ENCODE measurements around the gene ATP6V1C2.

Gene ATP6V1C2

DNA sequence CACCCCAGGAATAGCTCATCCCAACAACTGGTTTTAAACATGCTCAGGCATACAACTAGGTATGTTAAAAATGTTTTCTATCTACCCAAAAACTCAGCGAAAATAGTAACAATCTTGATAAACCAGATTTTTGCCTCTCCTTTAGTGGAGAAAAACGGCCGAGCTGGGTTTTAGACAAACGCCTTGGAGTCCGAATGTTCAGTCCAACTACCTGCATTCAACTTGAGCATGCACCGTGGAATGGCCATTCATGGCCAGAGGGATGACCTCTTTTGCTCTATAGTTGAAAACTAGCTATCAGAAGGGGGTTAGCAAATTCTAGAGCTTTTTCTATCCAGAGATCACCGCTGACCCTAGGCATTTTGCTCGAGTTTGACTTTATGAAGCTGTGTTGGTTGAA lies 60.3 kb downstream of the ATP6V1C2 start (continued):
- TF ChIP-seq, protein P1, sequence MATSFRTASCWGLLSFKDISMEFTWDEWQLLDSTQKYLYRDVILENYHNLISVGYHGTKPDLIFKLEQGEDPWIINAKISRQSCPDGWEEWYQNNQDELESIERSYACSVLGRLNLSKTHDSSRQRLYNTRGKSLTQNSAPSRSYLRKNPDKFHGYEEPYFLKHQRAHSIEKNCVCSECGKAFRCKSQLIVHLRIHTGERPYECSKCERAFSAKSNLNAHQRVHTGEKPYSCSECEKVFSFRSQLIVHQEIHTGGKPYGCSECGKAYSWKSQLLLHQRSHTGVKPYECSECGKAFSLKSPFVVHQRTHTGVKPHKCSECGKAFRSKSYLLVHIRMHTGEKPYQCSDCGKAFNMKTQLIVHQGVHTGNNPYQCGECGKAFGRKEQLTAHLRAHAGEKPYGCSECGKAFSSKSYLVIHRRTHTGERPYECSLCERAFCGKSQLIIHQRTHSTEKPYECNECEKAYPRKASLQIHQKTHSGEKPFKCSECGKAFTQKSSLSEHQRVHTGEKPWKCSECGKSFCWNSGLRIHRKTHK (tag by site-specific recombination; IDR thresholded peaks at IDR 0.05), result no peak
- TF ChIP-seq ZNF600 (tag by site-specific recombination; IDR thresholded peaks at IDR 0.05) (no peak), ZNF146 (tag by site-specific recombination; IDR thresholded peaks at IDR 0.05) (no peak), ZNF548 (tag by site-specific recombination; IDR thresholded peaks at IDR 0.05) (no peak), GFI1B (tag by site-specific recombination; IDR thresholded peaks at IDR 0.05) (no peak)
- TF ChIP-seq, protein P2, sequence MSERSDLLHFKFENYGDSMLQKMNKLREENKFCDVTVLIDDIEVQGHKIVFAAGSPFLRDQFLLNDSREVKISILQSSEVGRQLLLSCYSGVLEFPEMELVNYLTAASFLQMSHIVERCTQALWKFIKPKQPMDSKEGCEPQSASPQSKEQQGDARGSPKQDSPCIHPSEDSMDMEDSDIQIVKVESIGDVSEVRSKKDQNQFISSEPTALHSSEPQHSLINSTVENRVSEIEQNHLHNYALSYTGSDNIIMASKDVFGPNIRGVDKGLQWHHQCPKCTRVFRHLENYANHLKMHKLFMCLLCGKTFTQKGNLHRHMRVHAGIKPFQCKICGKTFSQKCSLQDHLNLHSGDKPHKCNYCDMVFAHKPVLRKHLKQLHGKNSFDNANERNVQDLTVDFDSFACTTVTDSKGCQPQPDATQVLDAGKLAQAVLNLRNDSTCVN (tag by site-specific recombination; optimal IDR thresholded peaks at IDR 0.05), result no peak
- TF ChIP-seq, protein P3, sequence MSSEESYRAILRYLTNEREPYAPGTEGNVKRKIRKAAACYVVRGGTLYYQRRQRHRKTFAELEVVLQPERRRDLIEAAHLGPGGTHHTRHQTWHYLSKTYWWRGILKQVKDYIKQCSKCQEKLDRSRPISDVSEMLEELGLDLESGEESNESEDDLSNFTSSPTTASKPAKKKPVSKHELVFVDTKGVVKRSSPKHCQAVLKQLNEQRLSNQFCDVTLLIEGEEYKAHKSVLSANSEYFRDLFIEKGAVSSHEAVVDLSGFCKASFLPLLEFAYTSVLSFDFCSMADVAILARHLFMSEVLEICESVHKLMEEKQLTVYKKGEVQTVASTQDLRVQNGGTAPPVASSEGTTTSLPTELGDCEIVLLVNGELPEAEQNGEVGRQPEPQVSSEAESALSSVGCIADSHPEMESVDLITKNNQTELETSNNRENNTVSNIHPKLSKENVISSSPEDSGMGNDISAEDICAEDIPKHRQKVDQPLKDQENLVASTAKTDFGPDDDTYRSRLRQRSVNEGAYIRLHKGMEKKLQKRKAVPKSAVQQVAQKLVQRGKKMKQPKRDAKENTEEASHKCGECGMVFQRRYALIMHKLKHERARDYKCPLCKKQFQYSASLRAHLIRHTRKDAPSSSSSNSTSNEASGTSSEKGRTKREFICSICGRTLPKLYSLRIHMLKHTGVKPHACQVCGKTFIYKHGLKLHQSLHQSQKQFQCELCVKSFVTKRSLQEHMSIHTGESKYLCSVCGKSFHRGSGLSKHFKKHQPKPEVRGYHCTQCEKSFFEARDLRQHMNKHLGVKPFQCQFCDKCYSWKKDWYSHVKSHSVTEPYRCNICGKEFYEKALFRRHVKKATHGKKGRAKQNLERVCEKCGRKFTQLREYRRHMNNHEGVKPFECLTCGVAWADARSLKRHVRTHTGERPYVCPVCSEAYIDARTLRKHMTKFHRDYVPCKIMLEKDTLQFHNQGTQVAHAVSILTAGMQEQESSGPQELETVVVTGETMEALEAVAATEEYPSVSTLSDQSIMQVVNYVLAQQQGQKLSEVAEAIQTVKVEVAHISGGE (tag by site-specific recombination; conservative IDR thresholded peaks at IDR 0.05; ENCODE audit: low read depth), result no peak

DNA sequence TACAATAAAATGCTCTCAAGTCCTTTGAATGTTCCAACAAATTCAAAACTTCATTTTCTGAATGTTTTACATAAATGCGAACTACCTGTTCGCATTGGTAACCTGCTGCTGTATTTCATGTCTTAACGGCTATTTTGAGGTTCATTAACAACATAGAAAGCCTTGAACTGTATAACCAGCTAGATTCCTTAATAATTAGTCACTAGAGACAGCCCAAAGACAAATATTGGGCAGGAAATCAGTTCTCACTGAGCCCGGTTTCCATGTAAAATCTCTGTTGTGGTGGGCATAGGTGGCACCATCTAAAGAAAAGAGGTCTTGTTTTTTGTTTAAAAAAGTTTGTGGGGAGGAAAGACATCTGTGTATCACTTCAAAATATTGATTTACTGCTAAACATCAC lies 62.0 kb downstream of the ATP6V1C2 start:
- Histone ChIP-seq H3K9me3 (ENCODE audit: control insufficient read depth, insufficient read depth, low read depth, low read length) (no peaks in the 10 kb centered on the region), H3K4me3 (ENCODE audit: low read depth, low read length) (no peak overlapping the region), H3K27ac (ENCODE audit: extremely low read depth, low read depth, low read length) (no peak overlapping the region), H3K4me1 (ENCODE audit: control insufficient read depth, insufficient read depth, low read length) (no peaks in the 10 kb centered on the region), H3K36me3 (ENCODE audit: control insufficient read depth in 2 of 2, insufficient read depth in 1 of 2, low read length in 2 of 2) (peaks cover 44 to 89% of the 10 kb centered on the region in 2 experiments)
- ChIA-PET POLR2A (no interaction called here), CTCF (interaction anchor here (0.6 kb wide), 1 partner anchor 9 kb away, joined by 4 read pairs; no protein-coding TSS in a partner anchor)
- TF ChIP-seq ZBTB1 (tag by site-specific recombination; IDR thresholded peaks at IDR 0.05) (no peak), MEIS1 (CRISPR knock-in tag; IDR thresholded peaks at IDR 0.05; ENCODE audit: borderline replicate concordance) (no peak)
- TF ChIP-seq, protein P4, sequence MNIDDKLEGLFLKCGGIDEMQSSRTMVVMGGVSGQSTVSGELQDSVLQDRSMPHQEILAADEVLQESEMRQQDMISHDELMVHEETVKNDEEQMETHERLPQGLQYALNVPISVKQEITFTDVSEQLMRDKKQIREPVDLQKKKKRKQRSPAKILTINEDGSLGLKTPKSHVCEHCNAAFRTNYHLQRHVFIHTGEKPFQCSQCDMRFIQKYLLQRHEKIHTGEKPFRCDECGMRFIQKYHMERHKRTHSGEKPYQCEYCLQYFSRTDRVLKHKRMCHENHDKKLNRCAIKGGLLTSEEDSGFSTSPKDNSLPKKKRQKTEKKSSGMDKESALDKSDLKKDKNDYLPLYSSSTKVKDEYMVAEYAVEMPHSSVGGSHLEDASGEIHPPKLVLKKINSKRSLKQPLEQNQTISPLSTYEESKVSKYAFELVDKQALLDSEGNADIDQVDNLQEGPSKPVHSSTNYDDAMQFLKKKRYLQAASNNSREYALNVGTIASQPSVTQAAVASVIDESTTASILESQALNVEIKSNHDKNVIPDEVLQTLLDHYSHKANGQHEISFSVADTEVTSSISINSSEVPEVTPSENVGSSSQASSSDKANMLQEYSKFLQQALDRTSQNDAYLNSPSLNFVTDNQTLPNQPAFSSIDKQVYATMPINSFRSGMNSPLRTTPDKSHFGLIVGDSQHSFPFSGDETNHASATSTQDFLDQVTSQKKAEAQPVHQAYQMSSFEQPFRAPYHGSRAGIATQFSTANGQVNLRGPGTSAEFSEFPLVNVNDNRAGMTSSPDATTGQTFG (tag by site-specific recombination; IDR thresholded peaks at IDR 0.05; ENCODE audit: borderline replicate concordance), result no peak

DNA sequence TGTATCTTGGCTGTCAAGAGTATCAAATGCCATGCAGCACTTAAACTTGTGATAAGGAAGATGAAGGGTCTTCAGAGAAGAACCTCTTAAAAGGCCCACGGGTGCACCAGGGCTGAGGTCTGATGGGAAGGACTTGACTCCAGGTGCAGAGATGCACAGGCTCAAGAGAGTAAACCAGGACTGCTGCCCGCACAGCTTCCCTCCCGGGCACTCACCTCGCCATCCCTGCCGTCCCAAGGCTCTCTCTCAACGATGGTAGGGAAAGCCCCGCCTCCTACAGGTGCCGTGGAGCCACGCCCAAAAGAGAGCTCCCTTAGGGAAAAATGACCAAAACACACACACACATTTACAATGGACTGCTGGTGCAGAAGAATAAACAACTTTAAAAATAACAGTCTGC lies 63.3 kb downstream of the ATP6V1C2 start:
- no peaks in the 10 kb centered on the region for H3K4me1 ChIP-seq (ENCODE audit: control insufficient read depth, insufficient read depth, low read length)
- POLR2A ChIA-PET, result no interaction called here
- CTCF ChIA-PET, result no interaction called here
- no peaks in the 10 kb centered on the region for H3K9me3 ChIP-seq (ENCODE audit: control insufficient read depth, insufficient read depth, low read depth, low read length)
- no peak overlapping the region for H3K4me3 ChIP-seq (ENCODE audit: low read depth, low read length)
- H3K36me3 ChIP-seq (ENCODE audit: control insufficient read depth in 2 of 2, insufficient read depth in 1 of 2, low read length in 2 of 2), result peaks cover 56 to 96% of the 10 kb centered on the region in 2 experiments
- H3K27ac ChIP-seq (ENCODE audit: extremely low read depth, low read depth, low read length), result no peak overlapping the region
- TF ChIP-seq ZNF610 (tag by site-specific recombination; IDR thresholded peaks at IDR 0.05; ENCODE audit: borderline replicate concordance), result no peak
- TF ChIP-seq, protein P5, sequence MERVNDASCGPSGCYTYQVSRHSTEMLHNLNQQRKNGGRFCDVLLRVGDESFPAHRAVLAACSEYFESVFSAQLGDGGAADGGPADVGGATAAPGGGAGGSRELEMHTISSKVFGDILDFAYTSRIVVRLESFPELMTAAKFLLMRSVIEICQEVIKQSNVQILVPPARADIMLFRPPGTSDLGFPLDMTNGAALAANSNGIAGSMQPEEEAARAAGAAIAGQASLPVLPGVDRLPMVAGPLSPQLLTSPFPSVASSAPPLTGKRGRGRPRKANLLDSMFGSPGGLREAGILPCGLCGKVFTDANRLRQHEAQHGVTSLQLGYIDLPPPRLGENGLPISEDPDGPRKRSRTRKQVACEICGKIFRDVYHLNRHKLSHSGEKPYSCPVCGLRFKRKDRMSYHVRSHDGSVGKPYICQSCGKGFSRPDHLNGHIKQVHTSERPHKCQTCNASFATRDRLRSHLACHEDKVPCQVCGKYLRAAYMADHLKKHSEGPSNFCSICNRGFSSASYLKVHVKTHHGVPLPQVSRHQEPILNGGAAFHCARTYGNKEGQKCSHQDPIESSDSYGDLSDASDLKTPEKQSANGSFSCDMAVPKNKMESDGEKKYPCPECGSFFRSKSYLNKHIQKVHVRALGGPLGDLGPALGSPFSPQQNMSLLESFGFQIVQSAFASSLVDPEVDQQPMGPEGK (tag by site-specific recombination; IDR thresholded peaks at IDR 0.05), result no peak
- no peak for TF ChIP-seq ZNF223 (tag by site-specific recombination; IDR thresholded peaks at IDR 0.05)
- no peak for TF ChIP-seq KLF7 (tag by site-specific recombination; IDR thresholded peaks at IDR 0.05; ENCODE audit: borderline replicate concordance)
- TF ChIP-seq ZNF174 (tag by site-specific recombination; IDR thresholded peaks at IDR 0.05), result no peak
- TF ChIP-seq ZNF391 (tag by site-specific recombination; IDR thresholded peaks at IDR 0.05; ENCODE audit: borderline replicate concordance, low read depth), result no peak
- no peak for TF ChIP-seq ZNF426 (tag by site-specific recombination; IDR thresholded peaks at IDR 0.05)
- TF ChIP-seq, protein P6, sequence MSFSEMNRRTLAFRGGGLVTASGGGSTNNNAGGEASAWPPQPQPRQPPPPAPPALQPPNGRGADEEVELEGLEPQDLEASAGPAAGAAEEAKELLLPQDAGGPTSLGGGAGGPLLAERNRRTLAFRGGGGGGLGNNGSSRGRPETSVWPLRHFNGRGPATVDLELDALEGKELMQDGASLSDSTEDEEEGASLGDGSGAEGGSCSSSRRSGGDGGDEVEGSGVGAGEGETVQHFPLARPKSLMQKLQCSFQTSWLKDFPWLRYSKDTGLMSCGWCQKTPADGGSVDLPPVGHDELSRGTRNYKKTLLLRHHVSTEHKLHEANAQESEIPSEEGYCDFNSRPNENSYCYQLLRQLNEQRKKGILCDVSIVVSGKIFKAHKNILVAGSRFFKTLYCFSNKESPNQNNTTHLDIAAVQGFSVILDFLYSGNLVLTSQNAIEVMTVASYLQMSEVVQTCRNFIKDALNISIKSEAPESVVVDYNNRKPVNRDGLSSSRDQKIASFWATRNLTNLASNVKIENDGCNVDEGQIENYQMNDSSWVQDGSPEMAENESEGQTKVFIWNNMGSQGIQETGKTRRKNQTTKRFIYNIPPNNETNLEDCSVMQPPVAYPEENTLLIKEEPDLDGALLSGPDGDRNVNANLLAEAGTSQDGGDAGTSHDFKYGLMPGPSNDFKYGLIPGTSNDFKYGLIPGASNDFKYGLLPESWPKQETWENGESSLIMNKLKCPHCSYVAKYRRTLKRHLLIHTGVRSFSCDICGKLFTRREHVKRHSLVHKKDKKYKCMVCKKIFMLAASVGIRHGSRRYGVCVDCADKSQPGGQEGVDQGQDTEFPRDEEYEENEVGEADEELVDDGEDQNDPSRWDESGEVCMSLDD (tag by site-specific recombination; IDR thresholded peaks at IDR 0.05), result no peak
- TF ChIP-seq ZNF10 (tag by site-specific recombination; IDR thresholded peaks at IDR 0.05), result no peak
- no peak for TF ChIP-seq ZNF214 (tag by site-specific recombination; IDR thresholded peaks at IDR 0.05; ENCODE audit: borderline replicate concordance)

Data from HEK293 (cell line).